Measurements from ENCODE around the gene SCGB1C1.

- TF ChIP-seq USF1 (IDR thresholded peaks at IDR 0.05) (no peak), CEBPB (IDR thresholded peaks at IDR 0.05) (no peak), EP300 (IDR thresholded peaks at IDR 0.05; ENCODE audit: borderline replicate concordance) (no peak), FOXM1 (IDR thresholded peaks at IDR 0.05; ENCODE audit: borderline replicate concordance, low read depth) (no peak), REST (IDR thresholded peaks at IDR 0.05; ENCODE audit: low read depth) (no peak), MAX (IDR thresholded peaks at IDR 0.05) (no peak), NFIC (IDR thresholded peaks at IDR 0.05) (no peak), EGR1 (IDR thresholded peaks at IDR 0.05) (no peak), TCF12 (IDR thresholded peaks at IDR 0.05; ENCODE audit: low read depth) (no peak), YY1 (IDR thresholded peaks at IDR 0.05; ENCODE audit: low read depth) (no peak), RAD21 (IDR thresholded peaks at IDR 0.05; ENCODE audit: low read depth) (no peak), TAF1 (IDR thresholded peaks at IDR 0.05; ENCODE audit: low read depth) (no peak)
Measured at GRCh38 chr11:224424-224823, 31.5 kb downstream of the SCGB1C1 start.

All from Ishikawa (cell line).